RWPE2 (cell line): Measurements from ENCODE around the gene COPZ2.
A peak's percentile ranks its signal among the peaks of the same experiment; 100 is the strongest.

ENCODE experiments used
- ATAC-seq: fragments of 200-7000 bp; cut with Tn5 transposase; 3 replicates; pipeline ENCODE4 v1.9.1; 2021; ENCODE audit warnings: low read depth
- DNase-seq: peaks from one replicate; pipeline ENCODE4 v3.0.0-alpha.2; 2020; ENCODE audit warnings: low spot score
- H3K27ac ChIP-seq: fragments of 450-650 bp; 2 replicates; pipeline ENCODE4 v1.5.1; 2017; ENCODE audit warnings: mild to moderate bottlenecking; ENCODE audit not compliant: poor library complexity, severe bottlenecking
- H3K27me3 ChIP-seq: fragments of 250-450 bp; sonication (Bioruptor Pico); 2 replicates; pipeline ENCODE4 v1.5.1; 2021; ENCODE audit warnings: mild to moderate bottlenecking, moderate library complexity; ENCODE audit not compliant: insufficient read depth, poor library complexity, severe bottlenecking
- H3K36me3 ChIP-seq: fragments of 250-450 bp; sonication (Bioruptor Pico); 2 replicates; pipeline ENCODE4 v1.5.1; 2020; ENCODE audit warnings: low read depth, mild to moderate bottlenecking, moderate library complexity
- H3K4me1 ChIP-seq: fragments of 250-450 bp; sonication (Bioruptor Pico); 2 replicates; pipeline ENCODE4 v1.5.1; 2021; ENCODE audit warnings: mild to moderate bottlenecking, moderate library complexity; ENCODE audit not compliant: insufficient read depth, poor library complexity, severe bottlenecking
- H3K4me3 ChIP-seq: fragments of 250-450 bp; sonication (Bioruptor Pico); 2 replicates; pipeline ENCODE4 v1.5.1; 2021; ENCODE audit warnings: mild to moderate bottlenecking, moderate library complexity; ENCODE audit not compliant: severe bottlenecking
- H3K9me3 ChIP-seq: fragments of 250-450 bp; sonication (Bioruptor Pico); 2 replicates; pipeline ENCODE4 v1.5.1; 2021; ENCODE audit warnings: mild to moderate bottlenecking, moderate library complexity; ENCODE audit not compliant: severe bottlenecking
- CTCF ChIP-seq: fragments of 450-650 bp; IDR thresholded peaks from one replicate; pipeline ENCODE4 v1.5.1; 2017; ENCODE audit warnings: mild to moderate bottlenecking, moderate library complexity; ENCODE audit not compliant: poor library complexity, severe bottlenecking

The COPZ2 gene

GRCh38 chr17:48013876-48014594, 23.6 kb downstream of the COPZ2 start:
- H3K27ac ChIP-seq = no peak overlapping the region
- H3K4me1 ChIP-seq = no peaks in the 10 kb centered on the region
- ATAC-seq (no peak), DNase-seq (no peak)
- H3K4me3 ChIP-seq = no peak overlapping the region
- H3K27me3 ChIP-seq = no peaks in the 10 kb centered on the region
- no peaks in the 10 kb centered on the region for H3K9me3 ChIP-seq
- H3K36me3 ChIP-seq = no peaks in the 10 kb centered on the region
- TF ChIP-seq CTCF = no peak

DNA sequence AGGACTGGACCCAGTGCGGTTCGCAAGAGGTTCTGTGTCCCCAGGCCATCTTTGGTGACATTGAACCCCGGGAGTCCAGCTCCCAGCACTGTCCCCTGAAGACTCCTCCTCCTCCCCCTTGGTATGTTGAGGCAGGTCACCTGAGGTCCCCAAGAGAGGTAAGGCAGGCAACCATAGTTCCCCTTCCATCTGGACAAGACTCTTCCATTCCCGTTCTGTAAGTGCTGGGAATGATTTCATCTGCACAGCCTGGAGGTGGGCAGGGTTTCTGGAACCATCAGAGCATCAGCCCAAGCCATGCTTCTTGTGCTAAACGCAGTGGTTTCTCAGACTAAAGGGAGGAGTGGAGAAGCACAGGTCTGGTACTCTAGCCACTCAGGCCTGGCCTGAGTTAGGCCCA, 24.9 kb downstream of the COPZ2 start:
- H3K27ac ChIP-seq = no peak overlapping the region

GRCh38 chr17:48012151-48012520, 25.5 kb downstream of the COPZ2 start:
- H3K36me3 ChIP-seq = no peaks in the 10 kb centered on the region
- no peaks in the 10 kb centered on the region for H3K4me1 ChIP-seq
- H3K4me3 ChIP-seq = peak overlapping the region; percentile 6
- no peak; the same call in 2 of the 3 replicates for ATAC-seq
- no peak overlapping the region for H3K27ac ChIP-seq
- no peak for DNase-seq
- no peak for TF ChIP-seq CTCF
- no peaks in the 10 kb centered on the region for H3K27me3 ChIP-seq
- no peaks in the 10 kb centered on the region for H3K9me3 ChIP-seq

More for the DNA sequence above, 24.9 kb downstream of the COPZ2 start:
- Histone ChIP-seq H3K27me3 (no peaks in the 10 kb centered on the region), H3K4me3 (no peak overlapping the region), H3K36me3 (no peaks in the 10 kb centered on the region), H3K9me3 (no peaks in the 10 kb centered on the region), H3K4me1 (no peaks in the 10 kb centered on the region)
- DNase-seq = no peak
- no peak for ATAC-seq
- TF ChIP-seq CTCF = no peak

GRCh38 chr17:48011405-48012150, 26.0 kb downstream of the COPZ2 start:
- no peaks in the 10 kb centered on the region for H3K27me3 ChIP-seq
- no peak overlapping the region for H3K27ac ChIP-seq
- DNase-seq (no peak), ATAC-seq (0 out of 3 replicates have a peak, but pooled peaks have one; percentile 37)
- H3K36me3 ChIP-seq = no peaks in the 10 kb centered on the region
- no peak overlapping the region for H3K4me3 ChIP-seq
- peak; percentile 46 for TF ChIP-seq CTCF
- H3K4me1 ChIP-seq = no peaks in the 10 kb centered on the region
- H3K9me3 ChIP-seq = no peaks in the 10 kb centered on the region

GRCh38 chr17:48010193-48010592, 27.4 kb downstream of the COPZ2 start:
- no peak for DNase-seq
- Histone ChIP-seq H3K27ac (no peak overlapping the region), H3K4me1 (peaks cover 3% of the 10 kb centered on the region), H3K4me3 (no peak overlapping the region), H3K36me3 (no peaks in the 10 kb centered on the region), H3K9me3 (no peaks in the 10 kb centered on the region), H3K27me3 (no peaks in the 10 kb centered on the region)
- no peak for TF ChIP-seq CTCF
- no peak for ATAC-seq
